Astrocyte of the cerebellum (primary cell): ENCODE measurements around the gene FAM156B.
"Not testable (repeated sequence)": the region's sequence is repeated elsewhere in the genome, so short reads cannot be mapped to it uniquely, and the experiment has no call there.

Experiments used
- DNase-seq: peaks from one replicate; pipeline ENCODE4 v3.0.0-alpha.2; 2011; ENCODE audit warnings: low read depth
- H3K4me3 ChIP-seq: 2 replicates; pipeline ENCODE4 v1.5.1; 2011; ENCODE audit warnings: mild to moderate bottlenecking, low read depth, low read length, moderate library complexity
- CTCF ChIP-seq: IDR thresholded peaks from 2 replicates; pipeline ENCODE4 v1.5.1; 2012; ENCODE audit warnings: low read length, low read depth, moderate library complexity, mild to moderate bottlenecking; ENCODE audit errors: missing control alignments
- in situ Hi-C: cut with HindIII; loops from 2 replicates; pipeline ENCODE4 v1.10.0; 2017; ENCODE audit warnings: low sequenced_read_pairs

FAM156B gene

GRCh38 chrX:52923781-52924241, 26.7 kb downstream of the FAM156B start:
- DNase-seq = no peak
- no peak overlapping the region for H3K4me3 ChIP-seq
- in situ Hi-C loops = no loop called here
- no peak for TF ChIP-seq CTCF

DNA sequence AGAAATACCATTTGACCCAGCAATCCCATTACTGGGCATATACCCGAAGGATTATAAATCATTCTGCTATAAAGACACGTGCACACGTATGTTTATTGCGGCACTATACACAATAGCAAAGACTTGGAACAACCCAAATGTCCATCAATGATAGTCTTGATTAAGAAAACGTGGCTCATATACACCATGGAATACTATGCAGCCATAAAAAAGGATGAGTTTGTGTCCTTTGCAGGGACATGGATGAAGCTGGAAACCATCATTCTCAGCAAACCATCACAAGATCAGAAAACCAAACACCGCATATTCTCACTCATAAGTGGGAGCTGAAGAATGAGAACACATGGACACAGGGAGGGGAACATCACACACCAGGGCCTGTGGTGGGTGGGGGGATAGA, 33.1 kb downstream of the FAM156B start:
- DNase-seq, in situ Hi-C loops, H3K4me3 ChIP-seq: not testable (repeated sequence)

DNA sequence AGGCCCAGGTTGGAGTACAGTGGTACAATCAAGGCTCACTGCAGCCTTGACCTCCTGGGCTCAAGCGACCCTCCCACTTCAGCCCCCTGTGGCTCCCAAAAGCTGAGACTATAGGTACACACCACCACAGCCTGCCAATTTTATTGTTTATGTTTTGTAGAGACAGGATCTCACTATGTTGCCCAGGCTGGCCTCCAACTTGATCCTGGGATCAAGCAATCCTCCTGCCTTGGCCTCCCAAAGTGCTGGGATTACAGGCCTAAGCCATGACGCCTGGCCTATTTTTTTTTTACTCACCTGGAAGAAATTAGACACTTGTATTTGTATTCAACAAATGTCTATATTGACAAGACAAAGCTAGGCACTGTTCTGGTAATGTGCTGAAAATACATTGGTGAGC, 36.1 kb downstream of the FAM156B start:
- TF ChIP-seq CTCF = no peak
- H3K4me3 ChIP-seq = no peak overlapping the region
- in situ Hi-C loops = no loop called here
- no peak for DNase-seq

GRCh38 chrX:52933976-52934703, 37.0 kb downstream of the FAM156B start:
- in situ Hi-C loops = no loop called here
- peak overlapping the region; percentile 68 for H3K4me3 ChIP-seq
- no peak for DNase-seq
- TF ChIP-seq CTCF = no peak

- in situ Hi-C loops = no loop called here
Observed at GRCh38 chrX:52934704-52935469, 37.8 kb downstream of the FAM156B start.

GRCh38 chrX:52935470-52935784, 38.3 kb downstream of the FAM156B start:
- in situ Hi-C loops, DNase-seq: not testable (repeated sequence)
- peak overlapping the region; percentile 68 for H3K4me3 ChIP-seq

More at GRCh38 chrX:52934704-52935469, 37.8 kb downstream of the FAM156B start:
- TF ChIP-seq CTCF = peak; percentile 74
- peak; percentile 87 for DNase-seq
- H3K4me3 ChIP-seq = peak overlapping the region; percentile 68

DNA sequence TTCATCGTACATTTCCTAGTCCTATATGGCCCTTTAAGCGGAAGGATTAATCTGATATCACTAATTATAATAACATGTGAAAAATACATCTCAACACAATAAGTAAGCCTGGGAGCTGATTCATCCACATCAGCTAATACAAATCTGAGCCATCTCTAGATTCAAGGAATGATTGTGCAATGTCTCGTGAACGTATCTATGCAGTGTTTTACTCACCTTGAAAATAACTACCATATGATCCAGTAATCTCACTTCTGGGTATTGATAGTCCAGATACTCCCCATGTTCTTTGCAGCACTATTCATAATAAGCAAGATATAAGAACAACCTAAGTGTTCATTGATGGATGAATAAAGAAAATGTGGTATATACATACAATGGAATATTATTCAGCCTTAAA, 43.6 kb downstream of the FAM156B start:
- DNase-seq, in situ Hi-C loops, H3K4me3 ChIP-seq: not testable (repeated sequence)

- DNase-seq, in situ Hi-C loops, H3K4me3 ChIP-seq: not testable (repeated sequence)
Observed at GRCh38 chrX:52941728-52942127, 44.6 kb downstream of the FAM156B start.

DNA sequence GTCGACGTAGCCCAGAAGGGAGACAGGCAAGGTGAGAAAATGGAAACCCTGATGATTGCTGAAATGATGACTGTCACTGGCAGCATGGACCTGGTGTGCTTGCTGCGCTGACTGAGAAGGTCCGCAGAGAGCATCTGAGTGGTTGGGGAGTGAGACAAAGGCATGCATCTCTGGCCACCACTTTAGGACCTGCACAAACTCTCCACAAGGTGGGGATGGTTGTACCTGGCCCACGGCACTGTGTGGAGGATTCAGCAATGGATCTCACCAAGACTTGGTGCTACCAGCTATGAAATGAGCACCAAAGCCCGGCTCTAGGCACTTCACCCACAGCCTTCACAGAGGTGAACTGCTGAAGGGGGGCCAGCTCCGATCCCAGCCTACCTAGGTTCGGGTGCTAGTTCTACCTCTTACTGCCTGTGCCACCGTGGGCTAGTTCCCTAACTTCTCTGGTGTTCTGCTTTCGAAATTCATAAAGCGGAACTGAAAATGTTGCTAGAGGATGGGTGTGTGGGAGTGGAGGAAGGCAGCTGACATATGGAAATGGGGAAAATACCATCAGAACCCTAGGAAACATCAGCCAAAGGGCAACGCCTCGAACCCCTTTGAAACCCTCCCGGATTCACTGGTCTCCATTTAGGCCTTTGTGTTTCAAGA, 48.8 kb downstream of the FAM156B start:
- H3K4me3 ChIP-seq, in situ Hi-C loops, DNase-seq: not testable (repeated sequence)

GRCh38 chrX:52947501-52947900, 50.4 kb downstream of the FAM156B start:
- H3K4me3 ChIP-seq, in situ Hi-C loops, DNase-seq: not testable (repeated sequence)

GRCh38 chrX:52948265-52948664, 51.1 kb downstream of the FAM156B start:
- DNase-seq, in situ Hi-C loops, H3K4me3 ChIP-seq: not testable (repeated sequence)

DNA sequence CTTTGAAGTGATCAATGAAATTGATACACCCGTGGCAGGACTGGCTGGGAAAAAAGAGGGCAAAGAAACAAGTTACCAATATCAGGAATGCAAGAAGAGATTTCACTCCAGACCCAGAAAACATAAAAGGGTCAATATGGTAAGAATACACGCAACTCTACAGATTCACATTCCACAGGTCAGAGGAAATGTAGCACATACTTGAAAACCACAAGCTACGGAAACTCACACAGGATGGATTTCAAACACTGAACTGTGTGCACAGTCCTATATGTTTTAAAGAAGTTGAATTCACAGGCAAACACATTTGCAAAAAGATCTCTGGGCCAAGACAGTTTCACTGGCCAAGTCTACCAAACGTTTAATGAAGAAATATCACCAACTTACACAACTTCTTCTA, 52.2 kb downstream of the FAM156B start:
- in situ Hi-C loops, DNase-seq: not testable (repeated sequence)

More for the DNA sequence above, 52.2 kb downstream of the FAM156B start:
- H3K4me3 ChIP-seq = not testable (repeated sequence)
